Testis (tissue), 3 donors: Measurements from ENCODE around the gene DCP1A. TPM values are rescaled to one million over a fixed set of nuclear protein-coding genes. Genes with fewer than 3 reads are reported as not detected.

Experiments
- DNase-seq: peaks from one replicate; pipeline ENCODE4 v3.0.0-alpha.2; 2019
- H3K27ac ChIP-seq, 2 donors: fragments of 200-600 bp; sonication (generic); one replicate each; pipeline ENCODE4 v1.5.1; 2019
- H3K27me3 ChIP-seq: fragments of 200-600 bp; sonication (generic); one replicate; pipeline ENCODE4 v1.5.1; 2019
- H3K36me3 ChIP-seq: fragments of 200-600 bp; sonication (generic); one replicate; pipeline ENCODE4 v1.5.1; 2017; ENCODE audit warnings: low read depth; ENCODE audit errors: missing control alignments
- H3K4me1 ChIP-seq: fragments of 200-600 bp; sonication (generic); one replicate; pipeline ENCODE4 v1.5.1; 2019
- H3K4me3 ChIP-seq, 2 donors: fragments of 200-600 bp; sonication (generic); one replicate each; pipeline ENCODE4 v1.5.1; 2017 to 2019
- H3K9me3 ChIP-seq: fragments of 200-600 bp; sonication (generic); one replicate; pipeline ENCODE4 v1.5.1; 2017
- POLR2A ChIP-seq: fragments of 450-650 bp; IDR thresholded peaks from one replicate; pipeline ENCODE4 v1.6.1; 2017; ENCODE audit warnings: antibody characterized with exemption, mild to moderate bottlenecking, moderate library complexity
- WGBS, 2 donors: methylation state at CpG; one replicate each; pipeline ENCODE4 v1.1.5; 2018; 5-methylcytosine and 5-hydroxymethylcytosine counted together
- intact Hi-C: fragments of 100-400 bp; cut with DNase I; formaldehyde crosslinking; loops from one replicate; pipeline ENCODE4 v1.15.1; 2023; ENCODE audit warnings: low total_unique reads
- polyA plus RNA-seq: library from polyadenylated mRNA; stranded (reverse); fragments of 350-450 nt; fragmentation: Illumina TruSeq; extraction: RNeasy Lipid Tissue Mini Kit (QIAGEN cat#74804); gene quantifications from one replicate; pipeline ENCODE4 v1.2.3, GENCODE V29; 2014; ENCODE audit warnings: low read depth, low replicate concordance; ENCODE audit not compliant: insufficient read depth
- total RNA-seq, 2 donors: library from RNA; depleted of rRNA; stranded (reverse); fragments of >200 nt; gene quantifications; one replicate each; pipeline ENCODE4 v1.2.3, GENCODE V29; 2016
- TF ChIP-seq, protein P1 (sequence below), 3 experiments: fragments of 450-650 bp in 2 of 3; fragments of 200-600 bp in 1 of 3; sonication (generic) in 1 of 3; IDR thresholded peaks; one replicate each; pipeline ENCODE4 v1.5.1; 2016 to 2019; ENCODE audit warnings: antibody characterized with exemption in 3 of 3, mild to moderate bottlenecking in 2 of 3, moderate library complexity in 1 of 3

The DCP1A gene
- total and polyA plus RNA-seq, 3 donors from 2014 or later, result 20.9 to 35.6 (median 31.3) TPM

DNA sequence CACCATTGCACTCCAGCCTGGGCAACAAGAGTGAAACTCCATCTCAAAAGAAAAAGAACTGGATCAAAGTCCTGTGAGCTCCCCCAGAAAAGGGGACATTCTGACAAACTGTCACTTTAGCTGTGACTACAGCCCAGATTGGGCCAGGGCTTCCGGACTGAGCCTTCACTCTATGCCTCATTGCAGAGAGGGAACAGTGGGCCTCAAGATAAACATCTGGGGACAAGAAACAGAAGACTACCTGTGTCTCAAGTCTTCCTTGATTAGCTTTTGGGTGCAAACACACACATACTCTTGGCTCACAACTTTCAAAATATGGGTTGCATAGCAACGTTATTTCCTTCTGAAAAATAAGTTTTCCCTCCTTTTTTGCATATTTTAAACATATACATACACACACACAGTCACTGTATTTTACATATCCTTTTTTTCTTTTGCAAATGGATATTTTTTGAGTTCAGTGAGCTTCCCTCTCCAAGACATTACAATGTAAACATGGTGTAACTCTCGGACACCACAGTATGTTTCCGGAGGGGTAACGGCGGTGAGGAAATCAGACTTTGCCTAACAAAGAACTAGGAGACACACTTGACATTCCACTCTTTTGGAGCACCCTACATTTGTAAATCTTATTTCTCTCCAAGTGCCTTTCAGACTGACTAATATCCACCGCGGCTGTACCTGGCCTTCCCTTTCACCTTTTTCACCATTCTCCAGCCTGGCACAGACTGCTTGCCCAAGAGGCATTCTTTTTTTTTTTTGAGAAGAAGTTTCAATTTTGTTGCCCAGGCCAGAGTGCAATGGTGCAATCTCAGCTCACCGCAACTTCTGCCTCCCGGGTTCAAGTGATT is 95.0 kb downstream of the DCP1A start:
- no peaks in the 10 kb centered on the region for H3K36me3 ChIP-seq
- no peak for DNase-seq
- no peaks in the 10 kb centered on the region for H3K27me3 ChIP-seq
- intact Hi-C loops, result no loop called here
- peaks cover 13% of the 10 kb centered on the region for H3K4me1 ChIP-seq
- H3K27ac ChIP-seq, result no peak overlapping the region
- WGBS, 2 donors, result 62 to 74% methylated on average over 10 of the region's 10 CpGs
- H3K4me3 ChIP-seq, result no peak overlapping the region
- TF ChIP-seq POLR2A, result no peak
- TF ChIP-seq, protein P1, sequence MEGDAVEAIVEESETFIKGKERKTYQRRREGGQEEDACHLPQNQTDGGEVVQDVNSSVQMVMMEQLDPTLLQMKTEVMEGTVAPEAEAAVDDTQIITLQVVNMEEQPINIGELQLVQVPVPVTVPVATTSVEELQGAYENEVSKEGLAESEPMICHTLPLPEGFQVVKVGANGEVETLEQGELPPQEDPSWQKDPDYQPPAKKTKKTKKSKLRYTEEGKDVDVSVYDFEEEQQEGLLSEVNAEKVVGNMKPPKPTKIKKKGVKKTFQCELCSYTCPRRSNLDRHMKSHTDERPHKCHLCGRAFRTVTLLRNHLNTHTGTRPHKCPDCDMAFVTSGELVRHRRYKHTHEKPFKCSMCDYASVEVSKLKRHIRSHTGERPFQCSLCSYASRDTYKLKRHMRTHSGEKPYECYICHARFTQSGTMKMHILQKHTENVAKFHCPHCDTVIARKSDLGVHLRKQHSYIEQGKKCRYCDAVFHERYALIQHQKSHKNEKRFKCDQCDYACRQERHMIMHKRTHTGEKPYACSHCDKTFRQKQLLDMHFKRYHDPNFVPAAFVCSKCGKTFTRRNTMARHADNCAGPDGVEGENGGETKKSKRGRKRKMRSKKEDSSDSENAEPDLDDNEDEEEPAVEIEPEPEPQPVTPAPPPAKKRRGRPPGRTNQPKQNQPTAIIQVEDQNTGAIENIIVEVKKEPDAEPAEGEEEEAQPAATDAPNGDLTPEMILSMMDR (IDR thresholded peaks at IDR 0.05), result no peak
- H3K9me3 ChIP-seq, result no peaks in the 10 kb centered on the region

GRCh38 chr3:53250881-53251605 is 96.3 kb downstream of the DCP1A start:
- Histone ChIP-seq H3K9me3 (no peaks in the 10 kb centered on the region), H3K4me3 (no peak overlapping the region), H3K27me3 (no peaks in the 10 kb centered on the region), H3K27ac (peak overlapping the region in 1 of 2 donors; percentile 26), H3K4me1 (peaks cover 13% of the 10 kb centered on the region), H3K36me3 (no peaks in the 10 kb centered on the region)
- no peak for DNase-seq
- TF ChIP-seq, protein P1 (IDR thresholded peaks at IDR 0.05), result no peak
- no peak for TF ChIP-seq POLR2A
- intact Hi-C loops, result no loop called here
- 64 to 66% methylated on average over 4 of the region's 4 CpGs for WGBS, 2 donors

DNA sequence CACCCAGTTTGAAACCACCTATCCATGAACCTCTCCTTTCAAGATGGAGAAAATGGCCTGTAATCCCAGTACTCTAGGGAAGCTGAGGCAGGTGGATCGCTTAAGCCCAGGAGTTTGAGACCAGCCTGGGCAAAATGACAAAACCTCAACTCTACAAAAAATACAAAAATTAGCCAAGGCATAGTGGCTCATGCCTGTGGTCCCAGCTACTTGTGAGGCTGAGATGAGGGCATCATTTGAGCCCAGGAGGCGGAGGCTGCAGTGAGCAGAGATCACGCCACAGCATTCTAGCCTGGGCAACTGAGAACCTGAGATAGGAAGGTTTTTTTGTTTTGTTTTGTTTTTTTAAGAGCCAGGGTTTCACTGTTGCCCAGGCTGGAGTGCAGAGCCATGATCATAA is 96.9 kb downstream of the DCP1A start:
- peak overlapping the region in 1 of 2 donors; percentile 26 for H3K27ac ChIP-seq
- H3K4me1 ChIP-seq, result peaks cover 13% of the 10 kb centered on the region
- intact Hi-C loops, result no loop called here

DNA sequence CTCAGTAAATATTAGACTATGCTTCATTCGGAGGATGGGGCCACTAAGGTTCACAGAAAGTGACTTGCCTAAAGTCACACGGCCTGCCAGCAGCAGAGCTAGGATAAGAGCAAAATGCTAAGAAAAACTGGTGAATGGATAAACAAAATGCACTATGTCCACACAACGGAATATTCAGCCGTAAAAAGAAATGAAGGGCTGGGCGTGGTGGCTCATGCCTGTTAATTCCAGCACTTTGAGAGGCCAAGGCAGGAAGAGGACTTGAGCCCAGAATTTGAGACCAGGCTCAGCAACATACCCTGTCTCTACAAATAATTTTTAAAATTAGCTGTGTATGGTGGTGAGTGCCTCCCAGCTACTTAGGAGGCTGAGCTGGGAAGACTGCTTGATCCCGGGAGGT is 99.2 kb downstream of the DCP1A start:
- WGBS, 2 donors, result 86 to 92% methylated on average over 5 to 6 of the region's 6 CpGs
- H3K27ac ChIP-seq, result no peak overlapping the region

More for the DNA sequence above, 96.9 kb downstream of the DCP1A start:
- Histone ChIP-seq H3K36me3 (no peaks in the 10 kb centered on the region), H3K9me3 (no peaks in the 10 kb centered on the region), H3K27me3 (no peaks in the 10 kb centered on the region), H3K4me3 (no peak overlapping the region)
- 92 to 99% methylated on average over 3 of the region's 3 CpGs for WGBS, 2 donors
- no peak for DNase-seq
- TF ChIP-seq, protein P1 (IDR thresholded peaks at IDR 0.05), result no peak
- TF ChIP-seq POLR2A, result no peak

More for the DNA sequence above, 99.2 kb downstream of the DCP1A start:
- DNase-seq, result no peak
- Histone ChIP-seq H3K36me3 (no peaks in the 10 kb centered on the region), H3K4me1 (peaks cover 19% of the 10 kb centered on the region), H3K27me3 (no peaks in the 10 kb centered on the region), H3K9me3 (no peaks in the 10 kb centered on the region), H3K4me3 (no peak overlapping the region)
- no peak for TF ChIP-seq POLR2A
- TF ChIP-seq, protein P1 (IDR thresholded peaks at IDR 0.05), result no peak
- intact Hi-C loops, result no loop called here
